Measurements from ENCODE around the gene HMCN1.

DNA sequence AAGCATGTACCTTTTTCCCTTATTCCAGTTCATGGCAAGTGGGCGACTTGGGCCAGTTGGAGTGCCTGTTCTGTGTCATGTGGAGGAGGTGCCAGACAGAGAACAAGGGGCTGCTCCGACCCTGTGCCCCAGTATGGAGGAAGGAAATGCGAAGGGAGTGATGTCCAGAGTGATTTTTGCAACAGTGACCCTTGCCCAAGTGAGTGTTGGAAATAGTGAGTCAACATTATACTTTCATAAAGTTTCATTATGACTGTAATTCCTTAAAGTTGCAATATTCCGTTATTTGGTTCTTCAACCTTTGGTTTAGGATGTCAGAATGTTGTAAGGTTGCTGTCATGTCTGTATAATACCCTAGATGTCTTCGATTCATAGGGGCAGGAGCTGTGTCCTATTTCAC is 410.3 kb downstream of the HMCN1 start:
- TF ChIP-seq POLR2A (IDR thresholded peaks at IDR 0.05; ENCODE audit: low read length) (no peak), GATA1 (IDR thresholded peaks at IDR 0.05; ENCODE audit: low read depth, low read length) (no peak)
